Mesothelial cell of epicardium (in vitro differentiated cells): ENCODE results near the gene CLEC4F. TPM values are rescaled to one million over a fixed set of nuclear protein-coding genes. Genes with fewer than 3 reads are reported as not detected.

Experiments
- DNase-seq, 2 experiments: peaks; one replicate each; pipeline ENCODE4 v3.0.0; 2021; ENCODE audit warnings: low spot score in 2 of 2; ENCODE audit not compliant: unreplicated experiment in 2 of 2
- H3K27ac Mint-ChIP-seq: 2 replicates; pipeline ENCODE4 v1.8.0; 2021; ENCODE audit warnings: mixed read lengths
- H3K27me3 Mint-ChIP-seq: 2 replicates; pipeline ENCODE4 v1.8.0; 2021; ENCODE audit warnings: low read depth, mixed read lengths
- H3K36me3 Mint-ChIP-seq: 2 replicates; pipeline ENCODE4 v1.8.0; 2021; ENCODE audit warnings: mixed read lengths
- H3K4me1 Mint-ChIP-seq: 2 replicates; pipeline ENCODE4 v1.8.0; 2021; ENCODE audit warnings: mixed read lengths
- H3K4me3 Mint-ChIP-seq: 2 replicates; pipeline ENCODE4 v1.8.0; 2021; ENCODE audit warnings: mild to moderate bottlenecking, moderate library complexity, mixed read lengths
- H3K9me3 Mint-ChIP-seq: 2 replicates; pipeline ENCODE4 v1.8.0; 2021; ENCODE audit warnings: mixed read lengths
- total RNA-seq: library from RNA; stranded (reverse); gene quantifications from 3 replicates; pipeline ENCODE4 v1.2.1, GENCODE V29; 2021
- TF ChIP-seq, protein P1 (sequence below): fragments of 200-600 bp; sonication (generic); IDR thresholded peaks from one replicate; pipeline ENCODE4 v1.5.0; 2021; ENCODE audit warnings: antibody characterized with exemption; ENCODE audit not compliant: unreplicated experiment

Gene CLEC4F
- total RNA-seq, 1 donor from 2014 or later, result not detected

DNA sequence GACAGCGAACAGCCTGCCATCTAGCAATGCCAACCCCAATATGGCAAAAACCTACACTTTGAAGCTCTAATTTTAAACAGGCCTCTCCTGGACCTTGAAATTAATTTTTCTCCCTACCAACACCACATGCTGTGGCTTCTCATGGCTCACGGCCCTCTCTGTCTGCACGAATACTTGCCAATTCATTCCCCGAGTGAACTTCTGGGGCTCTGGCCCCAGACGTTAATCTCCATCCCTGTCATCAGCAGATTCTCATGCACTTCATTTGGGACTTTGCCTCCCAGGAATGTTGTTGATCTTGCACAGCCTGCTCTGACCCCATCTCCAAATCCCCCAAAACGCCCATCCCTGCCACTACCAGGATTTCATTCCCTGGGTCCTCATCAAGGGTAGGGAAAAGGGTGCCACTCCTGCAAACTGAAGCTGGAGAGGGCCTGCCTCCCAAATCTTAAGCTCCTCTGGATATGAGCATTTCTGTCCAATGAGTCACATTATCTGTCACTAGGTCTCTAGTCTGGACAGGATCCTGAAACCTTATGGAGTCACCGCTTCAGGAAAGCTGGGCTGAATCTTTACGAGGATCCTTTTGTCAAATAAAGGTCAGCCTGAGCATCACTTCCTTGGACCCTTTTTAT is 40.4 kb downstream of the CLEC4F start:
- H3K36me3 Mint-ChIP-seq, result no peaks in the 10 kb centered on the region
- TF ChIP-seq, protein P1, sequence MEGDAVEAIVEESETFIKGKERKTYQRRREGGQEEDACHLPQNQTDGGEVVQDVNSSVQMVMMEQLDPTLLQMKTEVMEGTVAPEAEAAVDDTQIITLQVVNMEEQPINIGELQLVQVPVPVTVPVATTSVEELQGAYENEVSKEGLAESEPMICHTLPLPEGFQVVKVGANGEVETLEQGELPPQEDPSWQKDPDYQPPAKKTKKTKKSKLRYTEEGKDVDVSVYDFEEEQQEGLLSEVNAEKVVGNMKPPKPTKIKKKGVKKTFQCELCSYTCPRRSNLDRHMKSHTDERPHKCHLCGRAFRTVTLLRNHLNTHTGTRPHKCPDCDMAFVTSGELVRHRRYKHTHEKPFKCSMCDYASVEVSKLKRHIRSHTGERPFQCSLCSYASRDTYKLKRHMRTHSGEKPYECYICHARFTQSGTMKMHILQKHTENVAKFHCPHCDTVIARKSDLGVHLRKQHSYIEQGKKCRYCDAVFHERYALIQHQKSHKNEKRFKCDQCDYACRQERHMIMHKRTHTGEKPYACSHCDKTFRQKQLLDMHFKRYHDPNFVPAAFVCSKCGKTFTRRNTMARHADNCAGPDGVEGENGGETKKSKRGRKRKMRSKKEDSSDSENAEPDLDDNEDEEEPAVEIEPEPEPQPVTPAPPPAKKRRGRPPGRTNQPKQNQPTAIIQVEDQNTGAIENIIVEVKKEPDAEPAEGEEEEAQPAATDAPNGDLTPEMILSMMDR, result no peak
- no peak overlapping the region for H3K27ac Mint-ChIP-seq
- no peaks in the 10 kb centered on the region for H3K9me3 Mint-ChIP-seq
- DNase-seq, result no peak
- no peak overlapping the region for H3K4me3 Mint-ChIP-seq
- peaks cover 43% of the 10 kb centered on the region for H3K27me3 Mint-ChIP-seq
- peaks cover 2% of the 10 kb centered on the region for H3K4me1 Mint-ChIP-seq

- Mint-ChIP-seq H3K27ac (no peak overlapping the region), H3K36me3 (no peaks in the 10 kb centered on the region), H3K4me1 (peaks cover 2% of the 10 kb centered on the region), H3K4me3 (no peak overlapping the region), H3K9me3 (no peaks in the 10 kb centered on the region), H3K27me3 (peaks cover 45% of the 10 kb centered on the region)
- DNase-seq, result no peak
- TF ChIP-seq, protein P1, result no peak
Measured at GRCh38 chr2:70779491-70779890, 40.9 kb downstream of the CLEC4F start.

GRCh38 chr2:70778676-70779075 is 41.7 kb downstream of the CLEC4F start:
- TF ChIP-seq, protein P1, result no peak
- no peak overlapping the region for H3K4me3 Mint-ChIP-seq
- peaks cover 2% of the 10 kb centered on the region for H3K4me1 Mint-ChIP-seq
- no peaks in the 10 kb centered on the region for H3K36me3 Mint-ChIP-seq
- no peaks in the 10 kb centered on the region for H3K9me3 Mint-ChIP-seq
- peaks cover 54% of the 10 kb centered on the region for H3K27me3 Mint-ChIP-seq
- H3K27ac Mint-ChIP-seq, result no peak overlapping the region
- DNase-seq, result no peak

- no peak overlapping the region for H3K4me3 Mint-ChIP-seq
- DNase-seq, result no peak
- H3K27me3 Mint-ChIP-seq, result peaks cover 66% of the 10 kb centered on the region
- H3K27ac Mint-ChIP-seq, result no peak overlapping the region
- no peaks in the 10 kb centered on the region for H3K36me3 Mint-ChIP-seq
- H3K9me3 Mint-ChIP-seq, result no peaks in the 10 kb centered on the region
- TF ChIP-seq, protein P1, result no peak
- peaks cover 2% of the 10 kb centered on the region for H3K4me1 Mint-ChIP-seq
Measured at GRCh38 chr2:70777450-70777849, 42.9 kb downstream of the CLEC4F start.

GRCh38 chr2:70776266-70776665 is 44.1 kb downstream of the CLEC4F start:
- peaks cover 75% of the 10 kb centered on the region for H3K27me3 Mint-ChIP-seq
- no peaks in the 10 kb centered on the region for H3K36me3 Mint-ChIP-seq
- H3K9me3 Mint-ChIP-seq, result no peaks in the 10 kb centered on the region
- TF ChIP-seq, protein P1, result no peak
- H3K4me1 Mint-ChIP-seq, result peaks cover 2% of the 10 kb centered on the region
- no peak overlapping the region for H3K27ac Mint-ChIP-seq
- no peak overlapping the region for H3K4me3 Mint-ChIP-seq
- no peak for DNase-seq
